ENCODE data around the gene LVRN.

DNA sequence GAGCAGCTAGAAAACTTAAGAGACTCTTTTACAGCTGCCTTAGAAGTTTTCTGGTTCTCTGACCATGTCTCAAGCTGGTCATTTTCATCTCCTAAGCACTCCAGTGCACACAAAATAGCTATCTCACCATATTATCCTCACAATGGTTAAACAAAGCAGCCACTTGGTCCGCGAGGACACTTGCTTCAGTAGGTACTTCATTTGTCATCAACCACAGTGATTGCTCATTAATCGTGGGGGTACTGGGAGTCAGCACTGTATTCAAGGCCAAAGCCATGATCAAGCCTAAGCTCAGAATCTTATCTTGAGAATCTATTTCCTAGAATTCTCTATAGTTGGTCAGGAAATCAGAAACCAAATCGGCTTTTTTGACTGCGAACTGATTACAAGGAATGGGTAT is 72.8 kb downstream of the LVRN start:
- TF ChIP-seq CTCF (IDR thresholded peaks at IDR 0.05; ENCODE audit: borderline replicate concordance, extremely low read depth, low read length, poor library complexity, severe bottlenecking) (no peak), EZH2 (IDR thresholded peaks at IDR 0.05; ENCODE audit: borderline replicate concordance, low read depth, low read length, severe bottlenecking) (no peak)
